ENCODE measurements around the gene C12orf56.

C12orf56 gene

DNA sequence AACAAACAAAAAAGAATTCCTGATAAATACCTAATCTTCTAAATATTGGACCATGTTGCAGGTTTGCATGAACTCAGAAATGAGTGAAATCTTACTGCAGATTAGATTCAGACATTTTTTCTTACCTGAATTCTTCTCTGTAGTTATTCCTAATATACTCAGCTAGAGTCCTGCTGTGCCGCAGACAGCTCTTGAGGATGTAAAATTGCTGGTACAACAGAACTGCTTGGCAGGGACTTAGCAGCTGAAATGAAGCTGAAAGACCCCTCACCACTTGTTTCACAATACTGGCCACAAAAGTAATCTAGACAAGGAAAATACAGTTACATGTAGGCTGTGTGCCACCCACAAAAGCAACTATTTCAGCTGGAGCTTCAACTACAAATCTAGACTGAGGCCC lies 120.1 kb downstream of the C12orf56 start:
- Histone ChIP-seq H3K4me3 (ENCODE audit: low read depth in 1 of 2, low read length in 1 of 2) (no peak overlapping the region), H3K27me3 (no peaks in the 10 kb centered on the region), H3K36me3 (no peaks in the 10 kb centered on the region), H3K27ac (no peak overlapping the region), H3K9me3 (no peaks in the 10 kb centered on the region), H3K4me1 (ENCODE audit: control insufficient read depth in 1 of 2, insufficient read depth in 1 of 2, low read depth in 1 of 2, low read length in 1 of 2) (no peaks in the 10 kb centered on the region)
- TF ChIP-seq, protein P1, sequence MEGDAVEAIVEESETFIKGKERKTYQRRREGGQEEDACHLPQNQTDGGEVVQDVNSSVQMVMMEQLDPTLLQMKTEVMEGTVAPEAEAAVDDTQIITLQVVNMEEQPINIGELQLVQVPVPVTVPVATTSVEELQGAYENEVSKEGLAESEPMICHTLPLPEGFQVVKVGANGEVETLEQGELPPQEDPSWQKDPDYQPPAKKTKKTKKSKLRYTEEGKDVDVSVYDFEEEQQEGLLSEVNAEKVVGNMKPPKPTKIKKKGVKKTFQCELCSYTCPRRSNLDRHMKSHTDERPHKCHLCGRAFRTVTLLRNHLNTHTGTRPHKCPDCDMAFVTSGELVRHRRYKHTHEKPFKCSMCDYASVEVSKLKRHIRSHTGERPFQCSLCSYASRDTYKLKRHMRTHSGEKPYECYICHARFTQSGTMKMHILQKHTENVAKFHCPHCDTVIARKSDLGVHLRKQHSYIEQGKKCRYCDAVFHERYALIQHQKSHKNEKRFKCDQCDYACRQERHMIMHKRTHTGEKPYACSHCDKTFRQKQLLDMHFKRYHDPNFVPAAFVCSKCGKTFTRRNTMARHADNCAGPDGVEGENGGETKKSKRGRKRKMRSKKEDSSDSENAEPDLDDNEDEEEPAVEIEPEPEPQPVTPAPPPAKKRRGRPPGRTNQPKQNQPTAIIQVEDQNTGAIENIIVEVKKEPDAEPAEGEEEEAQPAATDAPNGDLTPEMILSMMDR (IDR thresholded peaks at IDR 0.05): no peak

DNA sequence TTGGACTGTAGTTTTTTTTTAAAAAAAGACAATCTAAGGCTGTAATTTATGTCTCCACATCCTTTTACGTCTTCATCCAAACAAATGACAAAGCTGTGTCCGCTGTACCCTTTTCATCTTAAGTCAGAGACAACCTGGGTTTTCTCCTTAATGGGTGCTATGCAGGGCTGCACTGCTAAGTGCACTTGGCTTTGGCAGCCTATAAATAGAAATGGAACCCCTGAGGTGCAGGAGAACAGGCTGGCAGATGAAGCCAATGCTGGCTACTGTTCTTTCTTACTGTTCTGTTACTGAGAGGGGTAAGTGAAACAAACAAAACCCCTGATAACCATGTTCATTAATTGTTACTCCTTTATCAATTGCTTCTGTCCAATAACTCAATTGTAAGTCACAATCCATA lies 121.4 kb downstream of the C12orf56 start:
- Histone ChIP-seq H3K27ac (no peak overlapping the region), H3K4me3 (ENCODE audit: low read depth in 1 of 2, low read length in 1 of 2) (no peak overlapping the region), H3K9me3 (no peaks in the 10 kb centered on the region), H3K36me3 (no peaks in the 10 kb centered on the region), H3K4me1 (ENCODE audit: control insufficient read depth in 1 of 2, insufficient read depth in 1 of 2, low read depth in 1 of 2, low read length in 1 of 2) (no peaks in the 10 kb centered on the region), H3K27me3 (no peaks in the 10 kb centered on the region)
- TF ChIP-seq, protein P1 (IDR thresholded peaks at IDR 0.05): no peak

DNA sequence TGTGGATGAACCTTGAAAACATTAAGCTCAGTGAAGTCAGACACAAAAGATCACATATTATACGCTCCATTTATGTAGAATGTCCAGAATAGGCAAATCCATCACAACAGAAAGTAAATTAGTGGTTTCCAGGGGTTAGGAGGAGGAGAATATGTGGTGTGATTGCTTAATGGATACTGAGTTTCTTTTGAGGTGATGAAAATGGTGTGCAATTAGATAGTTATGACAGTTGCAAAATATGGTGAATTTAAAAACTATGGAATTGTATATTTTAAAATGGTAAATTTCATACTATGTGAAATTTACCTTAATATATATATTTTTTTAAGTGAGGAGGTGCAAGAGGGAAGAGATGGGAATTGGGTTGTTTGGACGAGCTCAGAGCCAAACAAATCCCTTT lies 122.1 kb downstream of the C12orf56 start:
- Histone ChIP-seq H3K4me3 (ENCODE audit: low read depth in 1 of 2, low read length in 1 of 2) (no peak overlapping the region), H3K4me1 (ENCODE audit: control insufficient read depth in 1 of 2, insufficient read depth in 1 of 2, low read depth in 1 of 2, low read length in 1 of 2) (no peaks in the 10 kb centered on the region), H3K27me3 (no peaks in the 10 kb centered on the region), H3K36me3 (no peaks in the 10 kb centered on the region), H3K27ac (no peak overlapping the region), H3K9me3 (no peaks in the 10 kb centered on the region)
- TF ChIP-seq, protein P1 (IDR thresholded peaks at IDR 0.05): no peak

DNA sequence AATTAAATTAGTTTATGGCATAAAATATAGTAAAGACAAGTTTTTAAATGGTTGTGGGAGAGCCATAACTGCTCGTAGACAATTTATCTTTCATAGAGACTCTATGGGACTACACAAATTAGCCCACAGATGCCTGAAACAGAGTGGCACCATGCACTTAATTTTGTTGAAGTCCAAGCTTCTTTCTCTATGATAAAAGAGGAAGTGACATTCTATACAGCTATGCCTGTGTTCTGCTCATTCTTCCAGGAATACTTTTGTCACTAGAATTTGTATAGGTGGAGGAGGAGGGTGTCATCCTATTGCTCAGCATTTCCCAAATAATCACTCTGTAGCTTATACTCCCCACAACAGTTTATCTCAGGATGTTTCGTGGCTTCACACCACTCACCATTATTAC lies 124.7 kb downstream of the C12orf56 start:
- Histone ChIP-seq H3K27ac (no peak overlapping the region), H3K9me3 (no peaks in the 10 kb centered on the region), H3K27me3 (no peaks in the 10 kb centered on the region), H3K4me1 (ENCODE audit: control insufficient read depth in 1 of 2, insufficient read depth in 1 of 2, low read depth in 1 of 2, low read length in 1 of 2) (no peaks in the 10 kb centered on the region), H3K4me3 (ENCODE audit: low read depth in 1 of 2, low read length in 1 of 2) (no peak overlapping the region), H3K36me3 (no peaks in the 10 kb centered on the region)
- TF ChIP-seq, protein P1 (IDR thresholded peaks at IDR 0.05): no peak

DNA sequence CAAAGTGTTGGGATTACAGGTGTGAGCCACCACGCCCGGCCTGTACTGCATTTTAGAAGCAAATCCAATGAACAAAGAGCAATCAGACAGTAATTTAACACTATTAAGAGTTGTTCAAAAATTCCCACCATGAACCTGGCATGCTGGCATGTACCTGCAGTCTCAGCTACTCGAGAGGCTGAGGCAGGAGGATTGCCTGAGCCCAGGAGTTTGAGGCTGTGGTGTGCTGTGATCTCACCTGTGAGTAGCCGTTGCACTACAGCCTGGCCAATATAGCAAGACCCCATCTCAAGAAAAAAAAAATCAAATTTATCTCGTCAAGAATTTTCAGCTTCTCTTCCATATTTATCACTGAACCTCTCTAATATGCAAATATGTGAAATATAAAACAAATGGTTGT lies 128.7 kb downstream of the C12orf56 start:
- Histone ChIP-seq H3K36me3 (no peaks in the 10 kb centered on the region), H3K27me3 (no peaks in the 10 kb centered on the region), H3K9me3 (no peaks in the 10 kb centered on the region), H3K27ac (no peak overlapping the region), H3K4me3 (ENCODE audit: low read depth in 1 of 2, low read length in 1 of 2) (no peak overlapping the region), H3K4me1 (ENCODE audit: control insufficient read depth in 1 of 2, insufficient read depth in 1 of 2, low read depth in 1 of 2, low read length in 1 of 2) (no peaks in the 10 kb centered on the region)
- TF ChIP-seq, protein P1 (IDR thresholded peaks at IDR 0.05): no peak

DNA sequence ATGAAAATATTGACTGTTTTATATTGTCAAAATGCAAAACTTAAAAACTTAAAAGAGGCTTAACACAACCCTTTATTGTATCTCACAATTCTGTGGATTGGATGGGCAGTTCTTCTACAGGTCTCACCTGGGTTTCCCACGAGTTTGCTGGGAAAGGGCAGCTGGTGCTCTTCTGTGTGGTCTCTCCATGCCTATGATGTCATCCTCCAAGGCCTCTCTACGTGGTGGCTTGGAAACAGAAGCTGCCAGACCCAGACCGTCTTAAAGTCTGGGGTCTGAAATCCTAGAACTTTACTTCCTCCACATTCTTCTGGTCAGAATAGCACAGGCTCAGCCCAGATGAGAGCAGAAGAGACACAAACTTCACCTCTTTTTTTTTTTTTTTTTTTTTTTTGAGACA lies 132.0 kb downstream of the C12orf56 start:
- Histone ChIP-seq H3K27me3 (no peaks in the 10 kb centered on the region), H3K36me3 (no peaks in the 10 kb centered on the region), H3K4me3 (ENCODE audit: low read depth in 1 of 2, low read length in 1 of 2) (no peak overlapping the region), H3K27ac (no peak overlapping the region), H3K9me3 (no peaks in the 10 kb centered on the region), H3K4me1 (ENCODE audit: control insufficient read depth in 1 of 2, insufficient read depth in 1 of 2, low read depth in 1 of 2, low read length in 1 of 2) (no peaks in the 10 kb centered on the region)
- TF ChIP-seq, protein P1 (IDR thresholded peaks at IDR 0.05): no peak

Data from neutrophil (primary cell).